LHCN-M2 (cell line): Measurements from ENCODE around the gene SMPD3. TPM values are rescaled to one million over a fixed set of nuclear protein-coding genes. Genes with fewer than 3 reads are reported as not detected.

Source experiments
- DNase-seq: peaks from one replicate; pipeline ENCODE4 v3.0.0-alpha.2; 2012; ENCODE audit warnings: low read depth
- total RNA-seq: library from RNA; depleted of rRNA; stranded (reverse); fragments of >200 nt; gene quantifications from 2 replicates; pipeline ENCODE4 v1.2.3, GENCODE V29; 2014

Gene SMPD3
- total RNA-seq, 1 experiment from 2014 or later: 0.17 TPM

- DNase-seq: no peak
Measured at GRCh38 chr16:68357521-68357922, 90.8 kb downstream of the SMPD3 start.

- DNase-seq: no peak
Measured at GRCh38 chr16:68356919-68357286, 91.4 kb downstream of the SMPD3 start.

- peak; percentile 30 for DNase-seq
Measured at GRCh38 chr16:68356249-68356918, 91.9 kb downstream of the SMPD3 start.

- no peak for DNase-seq
Measured at GRCh38 chr16:68355447-68356248, 92.7 kb downstream of the SMPD3 start.

- no peak for DNase-seq
Measured at GRCh38 chr16:68354816-68355215, 93.5 kb downstream of the SMPD3 start.

GRCh38 chr16:68353366-68353765, 94.9 kb downstream of the SMPD3 start:
- no peak for DNase-seq

- no peak for DNase-seq
Measured at GRCh38 chr16:68351991-68352431, 96.3 kb downstream of the SMPD3 start.

GRCh38 chr16:68351463-68351862, 96.8 kb downstream of the SMPD3 start:
- DNase-seq: no peak

- no peak for DNase-seq
Measured at GRCh38 chr16:68350813-68351350, 97.4 kb downstream of the SMPD3 start.

- no peak for DNase-seq
Measured at GRCh38 chr16:68349838-68350410, 98.4 kb downstream of the SMPD3 start.

GRCh38 chr16:68348639-68349445, 99.5 kb downstream of the SMPD3 start:
- DNase-seq: no peak

- DNase-seq: no peak
Measured at GRCh38 chr16:68347605-68348004, 100.7 kb downstream of the SMPD3 start.

GRCh38 chr16:68346892-68347480, 101.3 kb downstream of the SMPD3 start:
- no peak for DNase-seq

GRCh38 chr16:68345958-68346635, 102.2 kb downstream of the SMPD3 start:
- DNase-seq: no peak

GRCh38 chr16:68345351-68345810, 102.9 kb downstream of the SMPD3 start:
- peak; percentile 38 for DNase-seq

- DNase-seq: no peak
Measured at GRCh38 chr16:68344252-68344651, 104.1 kb downstream of the SMPD3 start.

GRCh38 chr16:68343137-68343536, 105.2 kb downstream of the SMPD3 start:
- DNase-seq: no peak

GRCh38 chr16:68342620-68343019, 105.7 kb downstream of the SMPD3 start:
- DNase-seq: no peak

- no peak for DNase-seq
Measured at GRCh38 chr16:68339214-68339613, 109.1 kb downstream of the SMPD3 start.

GRCh38 chr16:68338326-68339119, 109.8 kb downstream of the SMPD3 start:
- no peak for DNase-seq
